Fibroblast of skin of left quadriceps (primary cell): Measurements from ENCODE around the gene SDC3.
"Not testable (repeated sequence)": the region's sequence is repeated elsewhere in the genome, so short reads cannot be mapped to it uniquely, and the experiment has no call there.

Source experiments
- DNase-seq, 2 experiments: peaks; one replicate each; pipeline ENCODE4 v3.0.0-alpha.2; 2013; ENCODE audit warnings: low read depth in 2 of 2

Gene SDC3, protein sequence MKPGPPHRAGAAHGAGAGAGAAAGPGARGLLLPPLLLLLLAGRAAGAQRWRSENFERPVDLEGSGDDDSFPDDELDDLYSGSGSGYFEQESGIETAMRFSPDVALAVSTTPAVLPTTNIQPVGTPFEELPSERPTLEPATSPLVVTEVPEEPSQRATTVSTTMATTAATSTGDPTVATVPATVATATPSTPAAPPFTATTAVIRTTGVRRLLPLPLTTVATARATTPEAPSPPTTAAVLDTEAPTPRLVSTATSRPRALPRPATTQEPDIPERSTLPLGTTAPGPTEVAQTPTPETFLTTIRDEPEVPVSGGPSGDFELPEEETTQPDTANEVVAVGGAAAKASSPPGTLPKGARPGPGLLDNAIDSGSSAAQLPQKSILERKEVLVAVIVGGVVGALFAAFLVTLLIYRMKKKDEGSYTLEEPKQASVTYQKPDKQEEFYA

DNA sequence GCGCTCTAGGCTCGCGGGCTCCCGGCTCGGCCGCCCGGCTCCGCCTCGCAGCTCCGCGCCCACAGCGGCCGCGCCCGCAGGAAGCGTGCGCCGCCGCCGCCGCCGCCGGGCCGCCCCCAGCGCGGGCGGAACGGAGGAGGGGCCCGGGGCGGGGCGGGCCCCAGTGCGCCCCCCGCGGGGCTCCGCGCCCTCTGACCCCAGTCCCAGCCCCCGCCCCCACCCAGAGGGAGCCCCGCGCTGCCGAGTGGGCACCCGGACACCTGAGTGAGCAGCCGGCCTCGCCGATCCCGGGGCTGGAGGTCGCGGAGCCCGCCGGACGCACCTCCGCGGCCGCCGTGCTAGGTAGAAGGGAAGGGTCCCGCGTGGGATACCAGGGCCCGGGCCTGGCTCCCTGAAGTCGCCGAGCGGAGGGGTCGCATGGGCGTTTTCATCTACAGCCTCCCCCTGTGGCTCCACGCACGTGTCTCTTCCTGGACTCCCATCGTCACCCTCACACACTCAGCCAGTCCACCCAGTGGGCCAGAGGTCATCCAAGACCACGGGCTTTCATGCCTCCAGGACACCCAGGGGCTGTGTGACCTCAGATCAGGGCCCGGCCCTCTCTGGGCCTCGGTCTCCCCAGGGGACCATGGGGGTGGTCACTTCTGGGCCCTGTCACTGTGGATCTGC, at the start of gene SDC3:
SDC3 (minus strand) TSS at position 63 of the 669 bp plus-strand sequence. CDS start 172 bp downstream, outside the sequence.
- no peak for DNase-seq

DNA sequence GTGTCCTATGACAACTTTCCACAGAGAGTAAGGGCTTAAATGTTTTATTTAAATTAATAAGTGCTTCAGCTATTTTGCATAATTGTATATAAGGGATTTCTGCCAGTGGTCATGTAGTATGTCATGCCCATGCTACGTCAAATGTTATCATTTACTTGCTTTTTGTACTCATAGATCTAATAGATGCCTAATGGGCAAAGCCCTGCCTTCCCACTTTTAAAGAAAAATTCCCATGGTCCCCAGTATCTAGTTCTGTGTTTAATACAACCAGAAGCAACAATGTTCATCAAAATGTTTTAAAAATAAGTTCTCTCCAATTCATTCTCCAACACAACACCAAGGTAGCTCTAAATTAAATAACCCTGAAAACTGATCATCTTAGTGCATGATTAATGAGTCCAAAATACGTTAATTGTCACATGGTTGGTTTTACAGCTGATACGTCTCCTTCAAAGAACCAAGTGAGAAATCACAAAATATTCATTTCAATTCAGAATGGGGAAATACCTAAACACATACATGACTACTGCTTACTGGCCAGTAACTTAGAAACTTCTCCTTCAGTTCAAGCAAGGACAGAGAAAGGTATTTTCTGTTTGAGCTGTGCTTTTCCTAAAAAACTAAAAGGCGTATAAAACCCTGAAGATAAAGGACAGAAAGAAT, 49.1 kb upstream of the SDC3 start:
- DNase-seq, result no peak

DNA sequence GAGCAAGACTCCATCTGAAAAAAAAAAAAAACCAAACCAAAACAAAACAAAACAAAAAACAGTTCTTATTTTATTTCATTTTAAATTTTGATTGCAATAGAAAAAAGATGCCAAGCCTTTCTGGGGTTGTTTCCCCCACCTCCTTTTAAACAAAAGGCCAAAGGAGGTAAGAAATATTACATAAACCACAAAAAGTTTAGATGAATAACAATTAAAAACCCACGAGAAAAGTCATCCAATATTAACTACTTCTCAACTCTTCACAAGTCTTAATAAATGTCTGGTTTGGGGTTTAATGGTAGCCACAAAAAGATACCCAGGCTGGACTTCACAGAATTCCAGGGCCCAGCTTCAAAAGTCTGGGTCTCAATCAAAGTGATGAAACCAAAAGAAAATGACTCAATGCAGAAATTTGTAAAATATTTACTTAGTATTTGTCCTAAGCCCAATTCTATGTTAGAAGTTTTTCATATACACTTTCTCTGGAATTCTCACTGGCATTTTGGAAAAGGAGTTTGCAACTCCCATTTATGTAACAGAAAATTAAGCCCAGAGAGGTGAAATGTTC, 47.0 kb upstream of the SDC3 start:
- DNase-seq, result peak; percentile 44 to 52

DNA sequence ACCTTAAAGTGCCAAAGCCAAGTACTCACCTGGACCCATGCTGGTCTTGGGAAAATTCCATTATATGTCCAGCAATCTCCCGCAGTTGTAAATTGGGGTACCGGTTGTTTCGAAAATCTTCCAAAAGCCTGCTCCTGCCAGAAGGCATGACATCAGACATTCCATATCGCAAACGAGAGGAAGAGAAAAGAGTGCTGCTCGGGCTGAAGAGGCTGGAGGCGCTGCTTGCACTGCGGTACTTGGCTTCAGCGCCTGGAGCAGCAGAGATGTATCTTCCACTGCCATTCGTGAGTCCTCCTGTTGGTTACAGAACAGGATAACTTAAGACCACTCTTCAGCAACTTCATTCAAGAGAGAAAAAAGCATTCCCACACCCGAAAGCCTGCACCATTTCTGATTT, 45.1 kb upstream of the SDC3 start:
- DNase-seq, result no peak

DNA sequence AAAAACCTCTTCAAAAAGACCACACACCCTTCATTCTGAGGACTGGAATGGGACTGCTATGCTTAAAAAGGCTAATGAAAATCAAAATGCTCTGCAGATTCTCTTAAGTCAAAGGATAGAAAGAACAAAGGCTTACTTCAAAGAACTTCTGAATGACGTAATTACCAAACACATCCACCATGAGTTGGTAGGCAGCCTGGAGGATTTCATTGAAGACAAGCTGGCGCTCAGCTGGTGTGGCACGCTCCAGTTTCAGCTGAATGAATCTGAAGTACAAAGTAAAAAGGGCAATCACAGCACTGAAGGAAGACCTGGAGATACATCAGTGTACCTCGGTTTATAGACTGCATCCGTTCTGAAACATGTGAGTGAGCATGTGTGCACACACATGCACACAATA, 43.5 kb upstream of the SDC3 start:
- no peak for DNase-seq

DNA sequence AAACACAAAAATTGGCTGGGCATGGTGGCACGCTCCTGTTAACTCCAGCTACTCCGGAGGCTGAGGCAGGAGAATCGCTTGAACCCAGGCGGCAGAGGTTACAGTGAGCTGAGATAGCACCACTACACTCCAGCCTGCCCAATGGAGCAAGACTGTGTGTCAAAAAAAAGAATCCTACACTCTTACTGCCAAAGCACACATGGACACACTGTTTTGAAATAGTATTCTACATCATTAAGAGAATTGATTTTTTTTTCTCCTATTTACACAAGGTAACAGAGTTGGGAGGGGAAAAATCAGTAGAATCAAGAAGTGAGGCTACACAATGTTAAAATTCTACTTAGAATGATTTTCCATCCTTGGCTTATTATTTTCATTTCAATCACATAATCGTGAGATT, 42.1 kb upstream of the SDC3 start:
- no peak for DNase-seq

DNA sequence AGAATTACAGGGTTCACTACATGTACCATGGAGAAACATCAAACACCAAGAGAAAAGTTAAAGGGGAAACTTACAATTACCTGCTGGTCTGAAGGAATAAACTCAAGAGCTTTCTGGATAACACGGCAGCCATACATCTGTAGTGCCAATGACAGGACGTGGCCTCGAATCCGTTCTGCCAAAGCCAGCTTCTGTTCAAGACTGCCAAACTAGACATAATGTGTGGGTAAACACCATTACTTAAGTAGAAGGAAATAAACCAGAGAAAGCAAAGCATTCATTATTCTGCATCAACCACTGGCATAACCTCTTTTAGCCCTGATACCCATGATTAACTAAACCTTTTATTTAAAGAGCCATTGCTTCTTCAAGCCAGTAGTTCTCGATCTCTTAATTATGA, 41.5 kb upstream of the SDC3 start:
- no peak for DNase-seq

DNA sequence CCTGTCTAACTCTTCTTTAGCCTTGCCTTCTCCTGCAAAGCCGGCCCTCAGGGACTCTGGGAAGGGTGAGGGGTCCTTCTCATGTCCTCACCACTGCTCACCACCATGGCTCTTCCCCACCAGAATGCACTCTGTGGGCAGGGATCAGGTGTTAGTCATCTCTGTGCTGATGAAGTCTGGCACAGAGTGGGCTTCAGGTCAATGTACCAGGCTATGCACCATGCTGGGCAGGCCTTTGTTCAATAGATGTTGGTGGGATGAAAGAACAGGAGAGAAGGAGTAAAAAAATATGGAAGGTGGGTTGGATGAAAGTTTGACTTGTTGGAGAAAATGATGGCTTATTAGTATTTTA, 40.9 kb upstream of the SDC3 start:
- DNase-seq, result not testable (repeated sequence)

DNA sequence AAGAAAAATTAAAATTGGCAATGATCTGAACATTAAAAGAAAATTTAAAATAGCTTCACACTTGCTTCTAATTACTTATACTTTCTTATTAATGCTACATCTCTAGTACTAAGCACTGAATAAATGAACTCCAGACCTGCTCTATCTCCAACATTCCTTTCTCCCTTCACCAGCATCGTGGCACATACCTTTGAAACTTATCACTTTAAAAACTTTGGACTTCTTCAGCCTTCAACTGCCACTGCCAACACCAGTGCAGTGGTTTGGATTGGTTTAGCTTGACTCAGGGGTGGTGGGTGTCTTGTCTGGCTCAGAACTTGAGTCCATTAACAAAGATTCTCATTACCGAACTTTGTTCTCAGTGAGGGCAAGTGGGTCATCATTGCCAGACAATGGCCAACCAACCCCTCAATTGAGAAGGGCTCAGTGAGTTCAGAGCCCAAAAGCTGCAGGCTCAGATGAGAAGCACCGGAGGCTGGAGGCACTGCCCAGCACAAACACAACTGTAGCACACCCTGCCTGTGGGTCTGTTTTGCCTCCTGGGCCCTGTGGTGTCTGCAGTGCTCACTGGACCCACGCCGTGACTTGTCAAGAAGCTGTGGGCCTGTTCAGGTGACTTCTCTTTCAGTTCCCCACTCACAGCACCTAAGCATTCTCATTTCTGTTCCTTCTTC, 40.4 kb upstream of the SDC3 start:
- DNase-seq, result peak in 1 of 2 experiments; percentile 20

DNA sequence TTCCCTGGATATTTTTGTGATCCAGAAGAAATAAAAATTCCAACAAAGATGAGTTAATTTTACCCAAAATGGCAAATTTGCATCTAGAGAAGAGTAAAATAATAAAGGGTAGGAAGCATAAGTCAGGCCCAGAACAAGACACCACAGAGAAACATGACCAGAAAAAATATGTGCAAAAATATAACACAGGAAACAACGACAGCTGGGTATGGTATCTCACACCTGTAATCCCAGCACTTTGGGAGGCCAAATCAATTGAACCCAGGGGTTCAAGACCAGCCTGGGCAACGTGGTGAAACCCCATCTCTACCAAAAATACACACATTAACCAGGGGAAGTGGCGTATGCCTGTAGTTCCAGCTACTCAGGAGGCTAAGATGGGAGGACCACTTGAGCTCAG, 39.7 kb upstream of the SDC3 start:
- DNase-seq, result no peak

DNA sequence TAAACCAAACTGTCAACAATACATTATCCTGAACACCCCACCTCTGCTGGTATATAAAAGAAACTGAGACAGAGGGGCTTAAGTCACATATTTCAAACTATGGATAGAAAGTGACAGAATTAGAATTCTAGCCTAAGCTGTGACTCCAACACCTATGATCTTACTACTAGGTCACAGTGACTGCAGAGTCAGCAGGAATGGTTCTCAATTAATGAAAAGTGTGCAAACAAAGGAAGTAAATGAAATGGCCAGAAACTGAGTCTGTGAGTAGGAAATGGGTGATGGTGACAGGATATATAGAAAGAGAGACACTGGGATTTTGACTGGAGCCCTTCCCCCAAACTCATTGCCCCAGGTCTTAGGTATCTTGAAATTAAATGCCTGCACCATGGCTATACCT, 38.7 kb upstream of the SDC3 start:
- no peak for DNase-seq

DNA sequence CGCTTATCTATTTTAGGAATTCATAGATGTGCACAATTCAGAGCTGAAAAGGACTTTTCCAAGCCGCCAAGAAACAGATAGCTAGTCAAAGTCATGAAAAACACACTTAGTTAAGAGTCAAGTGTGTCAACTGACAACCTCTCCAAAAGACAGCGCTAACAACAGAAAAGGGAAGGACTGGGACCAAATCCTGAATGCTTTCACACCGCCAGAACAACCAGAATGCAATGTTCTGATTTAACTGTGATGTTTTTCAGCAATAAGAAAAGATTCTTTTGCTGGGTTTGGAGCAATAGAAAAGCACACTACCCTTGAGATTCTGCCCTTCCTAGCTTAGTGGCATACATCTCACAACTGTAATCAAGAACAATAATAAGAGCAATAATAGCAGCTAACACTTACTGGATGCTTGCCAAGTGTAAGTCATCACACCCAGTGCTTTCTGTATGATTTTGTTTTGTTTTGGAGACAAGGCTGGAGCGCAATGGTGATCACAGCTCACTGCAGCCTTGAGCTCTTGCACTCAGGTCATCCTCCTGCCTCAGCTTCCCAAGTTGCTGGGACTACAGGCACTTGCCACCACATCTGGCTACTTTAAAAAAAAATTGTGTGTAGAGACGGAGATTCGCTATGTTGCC, 33.9 kb upstream of the SDC3 start:
- DNase-seq, result no peak

DNA sequence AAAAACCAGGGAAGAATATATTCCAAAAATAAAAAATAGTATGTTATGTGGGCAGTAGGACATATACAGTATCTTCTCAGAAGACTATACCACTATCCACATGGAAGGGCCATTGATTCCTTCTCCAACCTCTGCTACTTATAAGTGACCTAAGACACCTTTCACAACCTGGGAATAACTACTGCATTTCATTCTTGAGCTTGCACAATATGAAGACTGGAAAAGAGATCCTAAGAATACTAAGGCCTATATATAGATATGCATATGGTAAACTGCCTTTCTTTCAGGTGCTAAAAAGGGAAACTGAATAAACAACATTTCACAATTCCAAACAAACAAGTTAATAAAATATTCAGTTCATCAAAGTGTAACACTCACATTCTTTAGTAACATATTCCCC, 32.0 kb upstream of the SDC3 start:
- no peak for DNase-seq

DNA sequence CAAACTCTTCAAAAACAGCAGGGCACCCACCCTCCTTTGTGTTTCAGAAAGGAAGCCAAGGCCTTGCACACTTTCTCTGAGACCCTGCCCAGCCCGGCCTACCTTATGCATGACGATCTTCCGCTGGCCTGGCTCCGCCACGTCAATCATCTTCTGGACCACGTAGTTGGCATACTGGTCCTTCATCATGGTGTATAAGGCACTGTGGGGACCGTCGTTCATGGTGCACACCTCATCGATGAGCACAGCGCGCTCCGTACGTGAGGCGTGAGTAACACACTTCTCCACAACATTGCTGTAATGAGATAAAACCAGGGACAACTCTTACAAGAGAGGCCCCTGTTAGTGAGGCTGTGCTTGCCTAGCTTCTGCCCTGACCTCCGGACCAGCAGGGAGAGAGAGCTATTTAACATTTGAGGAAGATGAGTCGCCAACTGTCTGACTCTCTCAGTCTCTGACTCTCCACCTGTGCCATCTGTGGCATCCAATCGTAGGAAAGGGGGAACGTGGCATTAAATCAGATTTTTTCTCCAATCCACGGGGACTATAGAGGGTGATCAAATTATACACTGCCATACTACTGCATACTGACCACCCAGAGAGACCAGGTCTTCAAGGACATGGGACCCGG, 28.1 kb upstream of the SDC3 start:
- DNase-seq, result no peak

DNA sequence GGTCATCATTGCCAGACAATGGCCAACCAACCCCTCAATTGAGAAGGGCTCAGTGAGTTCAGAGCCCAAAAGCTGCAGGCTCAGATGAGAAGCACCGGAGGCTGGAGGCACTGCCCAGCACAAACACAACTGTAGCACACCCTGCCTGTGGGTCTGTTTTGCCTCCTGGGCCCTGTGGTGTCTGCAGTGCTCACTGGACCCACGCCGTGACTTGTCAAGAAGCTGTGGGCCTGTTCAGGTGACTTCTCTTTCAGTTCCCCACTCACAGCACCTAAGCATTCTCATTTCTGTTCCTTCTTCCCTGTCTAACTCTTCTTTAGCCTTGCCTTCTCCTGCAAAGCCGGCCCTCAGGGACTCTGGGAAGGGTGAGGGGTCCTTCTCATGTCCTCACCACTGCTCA, 27.2 kb upstream of the SDC3 start:
- not testable (repeated sequence) for DNase-seq

DNA sequence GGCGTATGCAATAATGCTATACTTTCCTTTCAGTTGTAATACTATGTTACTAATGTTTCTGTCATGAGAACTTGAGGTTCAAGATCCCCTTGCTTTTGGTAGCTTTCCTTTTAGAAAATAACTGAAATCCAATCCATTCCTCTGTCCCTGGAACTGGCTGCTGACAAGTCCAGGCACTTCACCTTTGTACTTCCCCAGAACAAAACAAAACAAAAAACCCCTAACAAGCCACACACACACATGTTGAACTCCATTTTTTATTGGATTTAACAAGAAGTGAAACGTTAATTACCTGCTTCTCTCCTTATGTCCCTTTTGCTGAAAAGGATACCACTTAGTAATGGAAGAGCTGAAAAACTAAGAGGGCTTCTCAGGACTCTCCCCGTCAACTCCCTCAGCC, 26.1 kb upstream of the SDC3 start:
- DNase-seq, result no peak

DNA sequence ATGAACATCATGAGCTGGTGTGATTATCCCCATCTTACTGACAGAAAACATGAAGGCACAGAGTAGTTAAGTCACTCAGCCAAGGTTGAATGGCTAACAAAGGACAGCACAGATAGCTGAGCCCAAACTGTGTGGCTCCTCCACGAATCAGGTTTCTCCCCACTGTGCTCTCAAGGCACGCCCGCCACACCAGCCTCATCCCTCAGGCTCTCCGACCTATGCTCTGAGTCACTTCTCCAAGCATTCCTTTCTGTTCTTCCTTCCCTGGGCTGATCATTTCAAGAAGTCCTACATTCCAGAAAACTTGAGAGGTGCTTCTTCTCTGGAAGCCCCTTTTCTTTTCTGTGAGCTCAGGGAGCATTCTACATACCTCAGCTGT, 25.3 kb upstream of the SDC3 start:
- peak in 1 of 2 experiments; percentile 37 for DNase-seq

DNA sequence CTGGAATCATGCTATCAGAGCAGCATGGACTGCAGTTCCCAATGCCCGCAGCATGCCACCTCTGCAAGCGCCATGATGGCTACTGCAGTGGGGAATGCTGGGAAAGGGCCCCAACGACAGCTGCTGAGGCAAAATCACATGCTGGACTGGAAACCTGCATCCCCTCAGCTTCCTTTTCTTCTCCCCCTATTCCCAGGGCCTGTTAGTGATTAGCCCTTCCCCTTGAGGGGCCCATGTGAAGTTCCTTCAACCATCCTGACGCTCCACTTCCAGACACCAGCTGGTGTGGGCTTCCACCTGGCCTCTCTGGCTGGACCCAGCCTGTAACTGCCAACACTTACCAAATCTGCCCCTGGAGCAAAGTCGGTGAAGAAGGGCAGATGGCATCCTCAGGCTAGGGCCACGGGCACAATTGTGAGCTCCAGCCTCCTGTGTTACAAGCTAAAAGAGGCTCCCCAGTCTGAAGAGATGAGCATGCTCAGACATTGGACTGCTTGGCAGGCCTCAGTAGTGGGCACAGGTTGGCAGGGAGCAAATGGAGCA, 22.1 kb upstream of the SDC3 start:
- DNase-seq, result no peak

DNA sequence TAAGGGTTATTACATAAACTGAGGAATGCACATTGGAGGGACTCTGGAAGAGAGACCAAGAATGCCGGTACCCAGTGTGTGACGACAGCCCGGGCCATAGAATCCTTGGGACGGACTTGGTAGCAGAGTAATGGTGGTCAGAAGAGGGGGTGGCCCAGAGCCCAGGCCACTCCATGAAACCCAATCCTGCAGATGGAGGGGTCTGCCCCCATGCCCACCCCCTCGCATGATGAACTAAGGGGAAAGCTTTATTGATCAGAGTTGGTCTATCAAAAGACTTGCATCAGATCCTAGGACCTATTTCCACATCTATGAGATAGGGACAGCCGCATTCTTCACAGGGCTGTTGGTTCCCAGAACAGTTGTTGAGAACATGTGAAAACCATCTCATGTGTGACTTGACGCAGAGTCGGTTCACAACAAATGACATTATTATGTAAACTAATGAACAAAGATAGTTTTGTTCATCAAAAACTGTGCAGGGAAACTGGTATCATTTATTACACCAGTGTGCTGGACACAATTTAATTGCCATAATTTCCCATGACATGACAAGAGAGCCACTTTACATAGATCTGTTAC, 21.5 kb upstream of the SDC3 start:
- DNase-seq, result no peak

DNA sequence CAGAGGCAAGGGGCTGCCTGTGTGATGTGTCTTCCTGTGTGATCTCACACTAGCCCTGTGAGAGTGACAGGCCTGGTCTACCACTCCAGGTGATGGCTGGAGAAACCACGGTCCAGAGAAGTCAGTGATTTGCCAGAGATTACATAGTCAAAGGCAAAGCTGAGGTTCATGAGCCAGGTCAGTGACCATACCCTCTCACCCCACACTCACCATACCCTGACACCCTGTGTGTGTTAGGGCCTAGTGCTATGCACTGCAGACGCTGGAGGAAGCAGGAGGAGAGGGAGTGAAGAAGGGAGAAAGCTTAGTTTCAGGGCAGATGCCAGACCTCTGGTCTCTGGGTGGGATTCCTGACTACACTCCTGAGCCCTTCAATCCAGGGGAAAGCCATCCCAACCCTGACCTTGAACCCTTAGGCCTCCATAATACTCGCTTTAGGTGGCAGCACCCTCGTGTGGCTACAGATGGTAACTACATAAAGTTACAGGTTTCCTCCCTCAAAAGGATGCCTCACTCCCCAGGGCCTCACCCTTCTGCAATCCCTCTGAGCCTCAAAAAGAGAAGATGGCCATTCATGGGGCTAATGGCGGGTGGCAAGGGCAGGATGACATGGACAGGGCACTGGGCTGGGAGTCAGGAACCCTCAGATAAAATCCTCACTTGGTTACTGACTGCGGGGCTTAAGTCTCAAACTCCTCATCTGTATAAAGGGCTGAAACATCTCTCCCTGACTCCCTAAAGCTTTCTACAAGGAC, 20.8 kb upstream of the SDC3 start:
- DNase-seq, result no peak
